IMR-90 (cell line): ENCODE measurements around the gene DBNL.

Experiments
- BHLHE40 ChIP-seq: fragments of 150-350 bp; IDR thresholded peaks from 2 replicates; pipeline ENCODE4 v1.6.1; 2016; ENCODE audit warnings: mild to moderate bottlenecking, low read depth, low read length
- CHD1 ChIP-seq: IDR thresholded peaks from 2 replicates; pipeline ENCODE4 v1.6.1; 2012; ENCODE audit warnings: low read depth, low read length, improper control_type of control experiment
- MAFK ChIP-seq: IDR thresholded peaks from 2 replicates; pipeline ENCODE4 v1.6.1; 2012; ENCODE audit warnings: low read depth, low read length, improper control_type of control experiment
- MXI1 ChIP-seq: IDR thresholded peaks from 2 replicates; pipeline ENCODE4 v1.6.1; 2012; ENCODE audit warnings: low read depth, mild to moderate bottlenecking, low read length, moderate library complexity, borderline replicate concordance
- NFE2L2 ChIP-seq: fragments of 150-350 bp; IDR thresholded peaks from 2 replicates; pipeline ENCODE4 v1.6.1; 2016; ENCODE audit warnings: low read depth, mild to moderate bottlenecking, low read length
- POLR2A ChIP-seq: IDR thresholded peaks from 2 replicates; pipeline ENCODE4 v1.6.1; 2012; ENCODE audit warnings: mild to moderate bottlenecking, low read depth, low read length
- RAD21 ChIP-seq: IDR thresholded peaks from 2 replicates; pipeline ENCODE4 v1.6.1; 2012; ENCODE audit warnings: low read length, improper control_type of control experiment
- RFX5 ChIP-seq: IDR thresholded peaks from 2 replicates; pipeline ENCODE4 v1.8.0; 2012; ENCODE audit warnings: low read depth, mild to moderate bottlenecking, low read length, moderate library complexity
- TF ChIP-seq, protein P1 (sequence below): conservative IDR thresholded peaks from 2 replicates; pipeline ENCODE4 v1.5.1; 2012; ENCODE audit warnings: mild to moderate bottlenecking, low read depth, low read length, improper control_type of control experiment
- TF ChIP-seq, protein P2 (sequence below): fragments of 150-350 bp; IDR thresholded peaks from 2 replicates; pipeline ENCODE4 v1.6.1; 2017; ENCODE audit warnings: mild to moderate bottlenecking, antibody characterized with exemption, low read length, low read depth

DNA sequence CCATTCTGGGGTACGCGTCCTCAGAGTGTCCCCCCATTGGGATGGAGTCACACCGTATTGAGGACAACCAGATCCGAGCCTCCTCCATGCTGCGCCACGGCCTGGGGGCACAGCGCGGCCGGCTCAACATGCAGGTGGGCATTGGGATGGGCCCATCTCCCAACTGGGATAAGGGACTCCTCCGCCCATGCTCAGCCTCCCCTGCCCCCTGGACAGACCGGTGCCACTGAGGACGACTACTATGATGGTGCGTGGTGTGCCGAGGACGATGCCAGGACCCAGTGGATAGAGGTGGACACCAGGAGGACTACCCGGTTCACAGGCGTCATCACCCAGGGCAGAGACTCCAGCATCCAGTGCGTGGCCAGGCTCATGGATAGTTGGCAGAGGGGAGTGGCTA lies 65.5 kb downstream of the DBNL start:
- TF ChIP-seq MXI1 (no peak), RAD21 (no peak), NFE2L2 (no peak), POLR2A (no peak), BHLHE40 (no peak), MAFK (no peak), RFX5 (no peak), CHD1 (no peak)
- TF ChIP-seq, protein P1, sequence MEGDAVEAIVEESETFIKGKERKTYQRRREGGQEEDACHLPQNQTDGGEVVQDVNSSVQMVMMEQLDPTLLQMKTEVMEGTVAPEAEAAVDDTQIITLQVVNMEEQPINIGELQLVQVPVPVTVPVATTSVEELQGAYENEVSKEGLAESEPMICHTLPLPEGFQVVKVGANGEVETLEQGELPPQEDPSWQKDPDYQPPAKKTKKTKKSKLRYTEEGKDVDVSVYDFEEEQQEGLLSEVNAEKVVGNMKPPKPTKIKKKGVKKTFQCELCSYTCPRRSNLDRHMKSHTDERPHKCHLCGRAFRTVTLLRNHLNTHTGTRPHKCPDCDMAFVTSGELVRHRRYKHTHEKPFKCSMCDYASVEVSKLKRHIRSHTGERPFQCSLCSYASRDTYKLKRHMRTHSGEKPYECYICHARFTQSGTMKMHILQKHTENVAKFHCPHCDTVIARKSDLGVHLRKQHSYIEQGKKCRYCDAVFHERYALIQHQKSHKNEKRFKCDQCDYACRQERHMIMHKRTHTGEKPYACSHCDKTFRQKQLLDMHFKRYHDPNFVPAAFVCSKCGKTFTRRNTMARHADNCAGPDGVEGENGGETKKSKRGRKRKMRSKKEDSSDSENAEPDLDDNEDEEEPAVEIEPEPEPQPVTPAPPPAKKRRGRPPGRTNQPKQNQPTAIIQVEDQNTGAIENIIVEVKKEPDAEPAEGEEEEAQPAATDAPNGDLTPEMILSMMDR: no peak
- TF ChIP-seq, protein P2, sequence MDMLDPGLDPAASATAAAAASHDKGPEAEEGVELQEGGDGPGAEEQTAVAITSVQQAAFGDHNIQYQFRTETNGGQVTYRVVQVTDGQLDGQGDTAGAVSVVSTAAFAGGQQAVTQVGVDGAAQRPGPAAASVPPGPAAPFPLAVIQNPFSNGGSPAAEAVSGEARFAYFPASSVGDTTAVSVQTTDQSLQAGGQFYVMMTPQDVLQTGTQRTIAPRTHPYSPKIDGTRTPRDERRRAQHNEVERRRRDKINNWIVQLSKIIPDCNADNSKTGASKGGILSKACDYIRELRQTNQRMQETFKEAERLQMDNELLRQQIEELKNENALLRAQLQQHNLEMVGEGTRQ: no peak
